SU-DHL-6 (cell line): ENCODE results near the gene TEX101.
"Not testable (repeated sequence)": the region's sequence is repeated elsewhere in the genome, so short reads cannot be mapped to it uniquely, and the experiment has no call there.

Source experiments
- H2AFZ ChIP-seq: fragments of 200-600 bp; sonication (generic); 2 replicates; pipeline ENCODE4 v1.6.1; 2014; ENCODE audit warnings: low read depth, mild to moderate bottlenecking, moderate library complexity, mixed read lengths, antibody characterized with exemption, low read length; ENCODE audit not compliant: severe bottlenecking
- H3F3A ChIP-seq: fragments of 200-600 bp; shearing (Covaris generic); 2 replicates; pipeline ENCODE4 v1.6.0; 2016; ENCODE audit warnings: antibody characterized with exemption, mild to moderate bottlenecking; ENCODE audit not compliant: insufficient read depth
- H3K27ac ChIP-seq: fragments of 200-600 bp; sonication (generic); 2 replicates; pipeline ENCODE4 v1.5.1; 2016; ENCODE audit warnings: low read depth, mild to moderate bottlenecking, low read length, moderate library complexity, mixed read lengths
- H3K27me3 ChIP-seq: fragments of 200-600 bp; sonication (generic), shearing (Covaris generic); 2 replicates; pipeline ENCODE4 v1.6.0; 2014; ENCODE audit warnings: mild to moderate bottlenecking, low read length
- H3K36me3 ChIP-seq: fragments of 200-600 bp; sonication (generic); 2 replicates; pipeline ENCODE4 v1.6.1; 2014; ENCODE audit warnings: mild to moderate bottlenecking, low read length, mixed read lengths
- H3K4me2 ChIP-seq: fragments of 300-600, 200-600 bp; shearing (Covaris generic), sonication (generic); 2 replicates; pipeline ENCODE4 v1.6.0; 2014; ENCODE audit warnings: low read length, low read depth, mild to moderate bottlenecking; ENCODE audit not compliant: poor library complexity, severe bottlenecking
- H3K4me3 ChIP-seq: fragments of 200-600 bp; sonication (generic); 2 replicates; pipeline ENCODE4 v1.5.1; 2014; ENCODE audit warnings: antibody characterized with exemption, low read length, mild to moderate bottlenecking, mixed read lengths; ENCODE audit not compliant: insufficient read depth, poor library complexity, severe bottlenecking
- H3K79me2 ChIP-seq: fragments of 200-600 bp; sonication (generic); 2 replicates; pipeline ENCODE4 v1.6.1; 2014; ENCODE audit warnings: mild to moderate bottlenecking, low read length, moderate library complexity; ENCODE audit not compliant: insufficient read depth
- H3K9ac ChIP-seq: fragments of 200-600 bp; sonication (generic); 2 replicates; pipeline ENCODE4 v1.7.0; 2014; ENCODE audit warnings: mild to moderate bottlenecking, low read length
- H3K9me2 ChIP-seq: fragments of 200-600 bp; sonication (generic); replicated peaks from 2 replicates; pipeline ENCODE4 v1.6.1; 2014; ENCODE audit warnings: low read length; ENCODE audit not compliant: insufficient read depth
- H3K9me3 ChIP-seq: fragments of 200-600 bp; sonication (generic); 2 replicates; pipeline ENCODE4 v1.6.1; 2014; ENCODE audit warnings: low read length, mixed read lengths; ENCODE audit not compliant: insufficient read depth
- H4K20me1 ChIP-seq: fragments of 200-600 bp; sonication (generic); 2 replicates; pipeline ENCODE4 v1.6.1; 2014; ENCODE audit warnings: low read depth, mild to moderate bottlenecking, antibody characterized with exemption, low read length, moderate library complexity, mixed read lengths
- EZH2phosphoT487 ChIP-seq: fragments of 200-600 bp; sonication (generic), shearing (Covaris generic); conservative IDR thresholded peaks from 2 replicates; pipeline ENCODE4 v1.6.1; 2018; ENCODE audit warnings: mild to moderate bottlenecking, antibody characterized with exemption, low read length, moderate library complexity, mixed read lengths
- TF ChIP-seq, protein P1 (sequence below): fragments of 200-600 bp; sonication (generic); IDR thresholded peaks from one replicate; pipeline ENCODE4 v1.5.1; 2017; ENCODE audit warnings: antibody characterized with exemption, mild to moderate bottlenecking, low read length, moderate library complexity; ENCODE audit not compliant: insufficient read depth, poor library complexity, severe bottlenecking

TEX101 gene

DNA sequence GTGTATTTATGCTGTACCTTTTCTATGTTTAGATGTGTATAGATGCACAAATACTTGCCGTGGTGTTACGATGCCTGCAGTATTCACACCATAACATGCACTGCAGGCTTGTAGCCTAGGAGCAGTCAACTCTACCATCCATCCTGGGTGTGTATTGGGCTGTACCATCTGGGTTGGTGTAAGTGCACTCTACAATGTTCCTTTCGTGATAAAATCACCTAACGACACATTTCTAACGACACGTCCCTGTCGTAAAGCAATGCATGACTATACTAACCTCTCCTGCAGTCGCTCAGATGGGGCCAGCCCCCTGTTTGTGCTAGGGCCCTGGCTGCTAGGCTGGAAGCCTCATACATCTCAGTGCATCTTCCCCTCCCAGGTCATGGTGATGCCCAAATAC lies 42.8 kb upstream of the TEX101 start:
- H3K9me3 ChIP-seq: no peaks in the 10 kb centered on the region
- H3K27ac ChIP-seq: no peak overlapping the region
- H3K9ac ChIP-seq: no peak overlapping the region
- no peaks in the 10 kb centered on the region for H3K27me3 ChIP-seq
- no peaks in the 10 kb centered on the region for H4K20me1 ChIP-seq
- H3K4me3 ChIP-seq: no peak overlapping the region
- H3K9me2 ChIP-seq: no peaks in the 10 kb centered on the region
- no peaks in the 10 kb centered on the region for H3K79me2 ChIP-seq
- no peaks in the 10 kb centered on the region for H3F3A ChIP-seq
- H3K36me3 ChIP-seq: no peaks in the 10 kb centered on the region
- no peak overlapping the region for H3K4me2 ChIP-seq
- no peak overlapping the region for H2AFZ ChIP-seq
- TF ChIP-seq, protein P1, sequence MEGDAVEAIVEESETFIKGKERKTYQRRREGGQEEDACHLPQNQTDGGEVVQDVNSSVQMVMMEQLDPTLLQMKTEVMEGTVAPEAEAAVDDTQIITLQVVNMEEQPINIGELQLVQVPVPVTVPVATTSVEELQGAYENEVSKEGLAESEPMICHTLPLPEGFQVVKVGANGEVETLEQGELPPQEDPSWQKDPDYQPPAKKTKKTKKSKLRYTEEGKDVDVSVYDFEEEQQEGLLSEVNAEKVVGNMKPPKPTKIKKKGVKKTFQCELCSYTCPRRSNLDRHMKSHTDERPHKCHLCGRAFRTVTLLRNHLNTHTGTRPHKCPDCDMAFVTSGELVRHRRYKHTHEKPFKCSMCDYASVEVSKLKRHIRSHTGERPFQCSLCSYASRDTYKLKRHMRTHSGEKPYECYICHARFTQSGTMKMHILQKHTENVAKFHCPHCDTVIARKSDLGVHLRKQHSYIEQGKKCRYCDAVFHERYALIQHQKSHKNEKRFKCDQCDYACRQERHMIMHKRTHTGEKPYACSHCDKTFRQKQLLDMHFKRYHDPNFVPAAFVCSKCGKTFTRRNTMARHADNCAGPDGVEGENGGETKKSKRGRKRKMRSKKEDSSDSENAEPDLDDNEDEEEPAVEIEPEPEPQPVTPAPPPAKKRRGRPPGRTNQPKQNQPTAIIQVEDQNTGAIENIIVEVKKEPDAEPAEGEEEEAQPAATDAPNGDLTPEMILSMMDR: no peak
- no peak for TF ChIP-seq EZH2phosphoT487

DNA sequence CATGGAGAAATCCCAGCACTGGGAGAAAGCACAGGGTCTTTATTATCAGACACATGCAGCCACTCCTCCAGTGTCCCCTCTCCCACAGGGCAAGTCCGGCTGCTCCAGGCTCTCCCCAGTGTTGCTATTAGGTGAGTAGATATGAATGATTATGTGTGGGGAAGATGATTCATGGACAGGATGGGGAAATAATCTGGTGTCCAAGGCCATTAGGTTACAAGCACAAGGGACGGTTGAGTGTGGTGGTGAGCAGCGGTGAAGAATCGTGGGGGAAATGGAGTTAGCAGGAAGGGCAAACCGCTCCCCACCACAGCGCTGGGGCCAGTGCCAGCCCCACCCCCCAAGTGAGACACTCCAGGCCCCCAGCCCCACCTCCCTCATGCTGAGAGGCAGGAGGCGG lies 42.2 kb upstream of the TEX101 start:
- H3K27ac ChIP-seq: no peak overlapping the region
- no peaks in the 10 kb centered on the region for H3F3A ChIP-seq
- H2AFZ ChIP-seq: no peak overlapping the region
- H3K9me3 ChIP-seq: no peaks in the 10 kb centered on the region
- H3K4me2 ChIP-seq: no peak overlapping the region
- no peaks in the 10 kb centered on the region for H3K79me2 ChIP-seq
- no peaks in the 10 kb centered on the region for H3K27me3 ChIP-seq
- TF ChIP-seq, protein P1: no peak
- no peak for TF ChIP-seq EZH2phosphoT487
- H3K9ac ChIP-seq: no peak overlapping the region
- H4K20me1 ChIP-seq: no peaks in the 10 kb centered on the region
- H3K9me2 ChIP-seq: no peaks in the 10 kb centered on the region
- H3K36me3 ChIP-seq: no peaks in the 10 kb centered on the region
- H3K4me3 ChIP-seq: no peak overlapping the region

- H4K20me1 ChIP-seq, H3K4me3 ChIP-seq, H3K79me2 ChIP-seq, H3K27ac ChIP-seq, H3K4me2 ChIP-seq, H3K27me3 ChIP-seq, H2AFZ ChIP-seq, H3K9me2 ChIP-seq, H3F3A ChIP-seq, H3K9ac ChIP-seq, H3K9me3 ChIP-seq, H3K36me3 ChIP-seq: not testable (repeated sequence)
These were observed 37.1 kb upstream of the TEX101 start for GRCh38 chr19:43377624-43378023.

GRCh38 chr19:43380008-43380407 lies 34.7 kb upstream of the TEX101 start:
- Histone ChIP-seq H3K79me2 (no peaks in the 10 kb centered on the region), H2AFZ (no peak overlapping the region), H3K9me2 (no peaks in the 10 kb centered on the region), H3K9ac (no peak overlapping the region), H3K27me3 (no peaks in the 10 kb centered on the region), H4K20me1 (no peaks in the 10 kb centered on the region), H3K4me3 (no peak overlapping the region), H3K9me3 (no peaks in the 10 kb centered on the region), H3K36me3 (no peaks in the 10 kb centered on the region), H3F3A (no peaks in the 10 kb centered on the region), H3K27ac (no peak overlapping the region), H3K4me2 (no peak overlapping the region)
- no peak for TF ChIP-seq EZH2phosphoT487
- TF ChIP-seq, protein P1: no peak
